GM21447 (cell line): Measurements from ENCODE around the gene MRPS25.

Source experiments
- ATAC-seq: cut with Tn5 transposase; IDR thresholded peaks from one replicate; pipeline ENCODE4 v1.9.1; 2021; ENCODE audit not compliant: unreplicated experiment

The MRPS25 gene

GRCh38 chr3:15083252-15083651 is 18.1 kb upstream of the MRPS25 start:
- no peak for ATAC-seq

GRCh38 chr3:15081960-15082664 is 17.0 kb upstream of the MRPS25 start:
- ATAC-seq: no peak

DNA sequence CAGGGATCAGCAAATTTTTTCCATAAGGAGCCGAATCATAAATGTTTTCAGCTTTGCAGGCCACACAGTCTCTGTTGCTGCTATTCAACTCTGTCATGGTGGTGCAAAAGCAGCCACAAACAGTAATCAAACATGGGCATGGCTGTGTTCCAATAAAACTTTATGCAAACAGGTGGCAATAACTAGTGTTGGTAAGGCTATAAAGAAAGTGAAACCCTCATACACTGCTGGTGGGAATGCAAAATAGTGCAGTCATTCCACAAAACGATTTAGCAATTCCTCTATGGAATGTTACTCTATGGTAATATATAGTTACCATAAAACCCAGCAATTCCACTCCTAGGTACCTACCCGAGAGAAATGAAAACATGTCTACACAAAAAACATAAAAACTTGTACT is 14.0 kb upstream of the MRPS25 start:
- no peak for ATAC-seq

- ATAC-seq: no peak
Measured at GRCh38 chr3:15074500-15074899, 9.4 kb upstream of the MRPS25 start.

DNA sequence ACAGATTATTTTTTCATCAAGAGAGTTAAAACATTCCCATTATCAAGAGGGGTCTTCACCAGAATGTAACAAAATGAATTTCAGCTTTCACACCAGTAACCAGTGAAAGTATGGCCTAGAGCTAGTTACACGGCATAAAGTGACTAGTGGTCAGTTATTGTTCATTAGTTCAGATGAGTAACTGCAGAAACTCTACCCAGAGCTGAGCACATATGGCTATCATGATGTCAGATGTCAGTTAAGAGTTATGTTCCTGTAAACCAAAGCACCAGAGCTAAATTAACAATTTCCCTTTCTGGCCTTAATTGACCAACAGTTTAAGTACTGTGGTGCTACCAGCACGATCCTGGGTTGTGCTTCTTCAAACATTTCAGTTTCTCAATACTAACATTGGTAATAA is 6.6 kb upstream of the MRPS25 start:
- ATAC-seq: no peak

- ATAC-seq: no peak
Measured at GRCh38 chr3:15069441-15069840, 4.3 kb upstream of the MRPS25 start.

DNA sequence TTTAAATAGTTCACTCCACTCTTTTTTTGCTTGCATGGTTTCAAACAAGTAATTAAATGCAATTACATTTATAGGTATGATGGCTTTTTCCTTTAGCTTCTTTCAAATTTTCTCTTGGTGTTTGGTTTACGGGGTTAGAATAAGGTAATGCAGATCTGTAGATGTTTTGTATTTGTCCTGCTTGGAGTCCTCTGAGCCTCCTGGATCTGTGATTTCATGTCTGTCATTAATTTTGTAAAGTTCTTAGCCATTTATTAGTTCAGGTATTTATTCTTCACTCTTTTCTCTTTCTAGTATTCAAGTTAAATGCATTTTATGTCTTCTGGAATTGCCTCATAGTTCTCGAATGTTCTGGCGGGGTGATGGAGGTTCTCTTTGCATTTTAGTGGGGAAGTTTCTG is 1.4 kb upstream of the MRPS25 start:
- ATAC-seq: no peak

GRCh38 chr3:15065550-15066007 is 464 bp upstream of the MRPS25 start:
- no peak for ATAC-seq

DNA sequence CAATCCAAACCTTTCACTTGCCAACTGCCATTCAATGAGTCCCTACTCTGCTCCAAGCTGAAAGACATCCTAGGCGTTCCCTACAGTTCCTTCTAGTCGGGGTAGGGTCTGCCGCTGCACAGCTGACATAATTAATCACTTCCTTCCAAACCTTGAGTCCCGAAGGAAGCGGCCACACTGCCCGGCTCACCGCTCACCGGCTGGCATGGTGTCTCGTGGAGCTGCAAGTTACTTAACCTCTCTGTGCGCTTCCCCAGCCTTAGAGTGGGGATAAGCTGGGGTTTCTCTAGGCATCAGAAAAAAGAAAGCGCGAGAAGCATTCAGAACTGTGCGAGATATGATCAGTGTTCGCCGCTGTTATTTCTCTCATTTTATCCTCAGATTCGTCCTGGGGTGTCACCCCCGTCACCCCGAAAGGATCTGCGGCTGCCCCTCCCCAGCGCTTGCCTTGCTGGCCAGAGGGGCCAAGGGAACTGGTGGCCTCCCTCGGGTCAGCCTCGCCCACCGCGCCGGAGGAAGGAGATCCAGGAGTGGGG is 748 bp downstream of the MRPS25 start:
- ATAC-seq: peak; percentile 35

DNA sequence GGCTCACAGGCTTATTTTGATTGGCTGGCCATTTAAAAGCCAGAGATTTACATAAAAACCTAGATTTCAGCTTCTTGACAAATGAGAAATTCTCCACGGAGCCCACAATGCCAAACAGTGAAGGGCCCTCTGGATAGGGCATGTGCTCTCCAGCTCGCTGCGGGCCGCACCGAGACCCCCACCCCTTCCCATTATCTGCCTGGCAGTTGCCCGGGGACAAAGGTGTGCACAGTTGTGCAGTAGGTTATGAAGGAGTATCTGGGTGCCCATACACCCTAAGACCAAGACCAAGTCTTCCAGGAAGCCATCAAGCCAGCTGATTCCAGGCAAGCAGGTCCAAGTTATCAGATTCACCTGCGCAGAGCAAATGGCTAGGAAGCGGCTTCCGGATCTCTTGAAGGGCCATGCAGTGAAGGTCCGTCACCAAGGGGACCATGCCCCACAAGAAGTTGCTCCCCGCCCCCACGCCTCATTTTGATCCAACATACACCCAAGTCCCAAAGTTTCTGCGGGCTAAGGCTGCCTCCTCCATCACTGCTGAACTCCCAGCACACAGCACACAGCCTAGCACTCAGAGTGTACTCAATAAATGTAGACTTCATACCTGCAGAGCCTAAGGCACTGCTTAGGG is 1.3 kb downstream of the MRPS25 start:
- ATAC-seq: no peak

DNA sequence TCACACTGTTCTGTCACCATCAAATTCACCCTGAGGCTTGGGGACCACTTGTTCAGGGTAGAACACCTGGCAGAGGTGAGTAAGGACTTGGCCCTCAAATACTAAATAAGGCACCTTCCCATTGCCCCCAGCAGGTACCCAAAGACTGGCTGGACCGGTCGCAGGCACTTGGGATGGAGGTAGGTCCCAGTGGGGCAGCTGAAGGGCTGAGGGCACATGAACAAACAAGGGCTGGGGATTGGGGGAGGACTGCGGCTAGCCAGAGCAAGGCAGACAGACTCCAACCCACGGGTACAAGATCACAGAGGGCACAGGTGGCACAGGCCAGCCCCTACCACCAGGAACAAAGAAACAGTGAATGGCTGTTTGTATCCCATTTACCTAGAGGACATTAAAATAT is 1.9 kb downstream of the MRPS25 start:
- ATAC-seq: no peak

- no peak for ATAC-seq
Measured at GRCh38 chr3:15060029-15060428, 5.1 kb downstream of the MRPS25 start.

DNA sequence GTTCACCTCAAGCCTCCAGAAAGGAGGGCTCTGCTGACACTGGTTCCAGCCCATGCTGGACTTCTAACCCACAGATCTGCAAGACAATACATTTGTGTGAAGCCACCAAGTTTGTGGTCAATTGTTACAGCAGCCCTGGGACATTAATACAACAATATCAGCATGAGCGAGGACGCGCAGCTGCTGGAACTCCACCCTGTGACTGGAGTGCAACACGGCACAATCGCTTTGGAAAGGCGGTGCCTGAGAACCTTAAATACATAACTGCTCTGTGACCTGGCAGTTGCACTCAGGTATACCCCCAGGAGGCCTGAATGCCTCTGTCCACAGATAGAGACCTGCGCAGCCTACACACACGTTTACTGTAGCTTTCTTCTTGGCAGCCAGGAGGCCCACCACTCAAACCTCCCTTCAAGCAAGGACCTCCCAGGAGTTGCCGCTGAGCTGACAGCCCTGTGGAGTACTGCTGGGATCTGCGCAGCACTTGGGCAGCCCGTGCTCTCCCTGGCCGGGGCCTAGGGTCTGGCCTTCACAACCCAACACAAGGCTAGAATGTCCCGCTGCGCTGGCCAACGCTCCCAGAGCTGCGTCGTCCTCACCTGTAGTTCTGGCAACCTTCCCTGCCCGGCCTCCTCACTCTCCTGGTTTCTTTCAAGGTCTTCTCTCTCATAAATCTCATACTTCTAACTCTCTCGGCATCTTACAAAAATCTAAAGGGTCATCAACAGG is 8.3 kb downstream of the MRPS25 start:
- ATAC-seq: no peak

- peak; percentile 43 for ATAC-seq
Measured at GRCh38 chr3:15055019-15055557, 10.0 kb downstream of the MRPS25 start.

- ATAC-seq: no peak
Measured at GRCh38 chr3:15053541-15053940, 11.6 kb downstream of the MRPS25 start.

- ATAC-seq: no peak
Measured at GRCh38 chr3:15052335-15053242, 12.5 kb downstream of the MRPS25 start.

GRCh38 chr3:15051531-15051930 is 13.6 kb downstream of the MRPS25 start:
- ATAC-seq: peak; percentile 58

GRCh38 chr3:15050405-15051092 is 14.6 kb downstream of the MRPS25 start:
- ATAC-seq: peak; percentile 77

GRCh38 chr3:15049584-15049983 is 15.5 kb downstream of the MRPS25 start:
- ATAC-seq: no peak

GRCh38 chr3:15045667-15046066 is 19.4 kb downstream of the MRPS25 start:
- no peak for ATAC-seq
